Left colon (tissue), 2 donors: Measurements from ENCODE around the gene RHAG. TPM values are rescaled to one million over a fixed set of nuclear protein-coding genes. Genes with fewer than 3 reads are reported as not detected.
A peak's percentile ranks its signal among the peaks of the same experiment; 100 is the strongest.

Experiments used
- ATAC-seq: fragments of 200-7000 bp; cut with Tn5 transposase; one replicate; pipeline ENCODE4 v1.9.1; 2020; ENCODE audit warnings: mild to moderate bottlenecking, moderate library complexity
- DNase-seq, 2 donors: peaks; one replicate each; pipeline ENCODE4 v3.0.0-alpha.2; 2020
- intact Hi-C, 2 donors: fragments of 100-400 bp; cut with DNase I in 1 of 2; cut with micrococcal nuclease in 1 of 2; formaldehyde crosslinking; loops; one replicate each; pipeline versions ENCODE4 v1.11.2 to v1.14.0; 2022; cut with DNase I, micrococcal nuclease
- total RNA-seq, 2 donors: library from RNA; stranded (reverse); fragmentation: NEBNext Ultra II Directional; extraction: Animal tissue kit (Norgen Biotek cat#: 25700); gene quantifications; one replicate each; pipeline ENCODE4 v1.2.1, GENCODE V29; 2021
- donor health status: DM: no; HTN: no; CAD: no.
- donor health status: DM: yes; HTN: yes; CAD: no.

Gene RHAG
- total RNA-seq, 2 donors from 2014 or later = not detected

- intact Hi-C loops = no loop called here
- ATAC-seq = no peak
- no peak for DNase-seq
Measured at GRCh38 chr6:49582529-49582928, 54.1 kb downstream of the RHAG start.

- ATAC-seq = no peak
- no peak for DNase-seq
- intact Hi-C loops = no loop called here
Measured at GRCh38 chr6:49579649-49580048, 57.0 kb downstream of the RHAG start.

DNA sequence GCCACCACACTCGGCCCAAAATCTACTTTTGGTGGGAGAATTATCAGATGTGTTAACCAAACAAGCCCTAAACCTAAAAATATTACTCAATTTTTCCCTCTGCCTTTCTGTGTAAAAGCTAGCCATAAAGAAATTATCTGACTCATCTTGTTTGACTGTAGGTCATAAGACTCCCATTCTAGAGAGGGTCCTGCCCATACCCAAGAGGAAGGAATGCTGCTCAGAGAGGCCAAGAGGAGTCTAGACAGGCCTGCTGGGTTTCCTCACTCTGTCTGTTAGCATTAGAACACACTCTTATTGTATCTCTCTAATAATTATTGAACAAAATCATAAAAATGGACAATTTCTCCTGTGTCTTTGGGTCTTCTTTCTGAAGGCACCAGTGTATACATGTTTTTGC lies 60.0 kb downstream of the RHAG start:
- intact Hi-C loops = no loop called here
- DNase-seq (no peak), ATAC-seq (no peak)

DNA sequence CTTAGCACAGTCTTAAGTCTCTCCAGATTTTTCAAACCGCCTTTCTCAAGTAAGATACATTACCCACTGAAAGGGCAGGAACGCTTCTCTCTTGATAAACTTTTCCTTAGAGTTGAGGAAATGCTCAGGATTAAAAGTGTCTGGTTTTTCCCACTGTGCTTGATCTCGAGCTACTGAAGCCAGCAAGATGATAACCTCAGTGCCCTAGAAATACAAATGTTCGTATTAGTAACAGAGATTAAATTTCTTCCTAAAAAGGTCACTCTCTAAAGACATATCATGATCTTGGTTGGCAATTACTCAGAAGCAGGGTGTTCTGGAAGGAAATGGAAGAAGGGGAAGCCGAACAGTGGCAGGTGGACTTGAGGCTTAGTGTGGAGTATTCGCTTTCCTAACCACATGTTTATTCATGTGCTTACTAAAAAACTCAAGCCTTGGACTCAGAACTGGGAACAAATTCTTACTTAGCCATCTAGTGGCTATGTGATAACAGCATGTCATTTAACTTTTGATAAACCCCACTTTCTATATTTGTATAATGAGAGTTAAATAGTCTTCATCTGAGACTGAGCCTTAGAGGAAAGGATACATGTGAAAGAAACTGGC lies 66.1 kb downstream of the RHAG start:
- intact Hi-C loops = no loop called here
- ATAC-seq = no peak

GRCh38 chr6:49565855-49566254 lies 70.8 kb downstream of the RHAG start:
- ATAC-seq (peak; percentile 25), DNase-seq (no peak)
- intact Hi-C loops = no loop called here

More for the DNA sequence above, 66.1 kb downstream of the RHAG start:
- DNase-seq = no peak

- intact Hi-C loops = no loop called here
- no peak for DNase-seq
- ATAC-seq = no peak
Measured at GRCh38 chr6:49565261-49565660, 71.4 kb downstream of the RHAG start.

GRCh38 chr6:49564552-49564951 lies 72.1 kb downstream of the RHAG start:
- intact Hi-C loops = no loop called here
- ATAC-seq = no peak

GRCh38 chr6:49563006-49563886 lies 73.4 kb downstream of the RHAG start:
- ATAC-seq (no peak), DNase-seq (no peak)
- intact Hi-C loops = no loop called here

More at GRCh38 chr6:49564552-49564951, 72.1 kb downstream of the RHAG start:
- DNase-seq = no peak

- ATAC-seq = no peak
- intact Hi-C loops = no loop called here
- DNase-seq = no peak
Measured at GRCh38 chr6:49558238-49558637, 78.4 kb downstream of the RHAG start.

- ATAC-seq = peak; percentile 48
- no peak for DNase-seq
- intact Hi-C loops = no loop called here
Measured at GRCh38 chr6:49557177-49557576, 79.5 kb downstream of the RHAG start.

- ATAC-seq (peak; percentile 99), DNase-seq (peak; percentile 45 to 75)
- intact Hi-C loops = no loop called here
Measured at GRCh38 chr6:49556429-49556837, 80.2 kb downstream of the RHAG start.

- DNase-seq (no peak), ATAC-seq (no peak)
- intact Hi-C loops = no loop called here
Measured at GRCh38 chr6:49555951-49556350, 80.7 kb downstream of the RHAG start.

Other genes with a start within 250 kb of the RHAG start
- gene MMUT, start 173.6 kb downstream of the RHAG start, total RNA-seq = 10 to 100 TPM; 42.3 to 55.0 TPM
- gene CENPQ, start 173.5 kb downstream of the RHAG start, total RNA-seq = 1 to 10 TPM; 2.0 to 2.5 TPM
- under 1 TPM in 1 of 2 donors, not detected in 1; 0.22 TPM for gene GLYATL3, start 136.9 kb downstream of the RHAG start, total RNA-seq
- gene C6orf141, start 86.2 kb downstream of the RHAG start, total RNA-seq = 10 to 100 TPM in 1 of 2 donors, 1 to 10 TPM in 1; 7.6 to 11.6 TPM
- not detected for gene CRISP2, start 76.7 kb upstream of the RHAG start, total RNA-seq
- gene CRISP3, start 107.5 kb upstream of the RHAG start, total RNA-seq = not detected
- not detected for gene PGK2, start 150.4 kb upstream of the RHAG start, total RNA-seq
- gene CRISP1, start 229.7 kb upstream of the RHAG start, total RNA-seq = not detected